Measurements from ENCODE around the gene MBNL1. TPM values are rescaled to one million over a fixed set of nuclear protein-coding genes. Genes with fewer than 3 reads are reported as not detected.

MBNL1 gene
- total and polyA plus RNA-seq, 2 of the 13 experiments (the other 11 are each of a cell fraction or from before 2014, with no cell fraction given) = 27.1 to 55.4 TPM

DNA sequence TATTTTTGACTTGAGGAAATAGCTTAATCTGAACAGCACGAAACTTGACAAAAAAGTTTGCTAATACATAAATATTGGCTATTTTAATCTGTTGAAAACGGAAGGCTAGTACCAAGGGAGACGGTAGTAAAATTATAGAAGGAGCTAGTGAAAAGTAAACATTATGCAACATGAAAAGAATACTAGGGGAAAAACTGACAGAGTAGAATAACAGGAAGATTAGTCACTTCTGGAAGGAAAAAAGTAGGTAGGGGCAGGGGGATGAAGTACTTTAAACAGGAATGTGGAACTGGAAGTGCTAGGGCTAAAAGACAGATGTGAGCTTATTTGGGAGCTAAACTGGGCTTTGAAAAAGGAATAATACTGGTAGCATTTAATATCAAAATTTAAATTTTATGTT is 60.1 kb downstream of the MBNL1 start:
- in situ Hi-C loops (cut with HindIII; ENCODE audit: extremely low pct_ligation_motif_present, low pct_unique_long_range_greater_than_20kb) = no loop called here
- intact Hi-C loops (cut with micrococcal nuclease; ENCODE audit: unreplicated experiment) = loop anchor here (5.0 kb wide), 2 partner anchors 53 to 82 kb away; no protein-coding TSS in a partner anchor
- H3K4me2 ChIP-seq (ENCODE audit: low read depth, low read length) = peak overlapping the region; percentile 32
- no peak for FAIRE-seq
- no peaks in the 10 kb centered on the region for H3K36me3 ChIP-seq (replicated peaks in 1 of 2; ENCODE audit: control insufficient read depth in 1 of 2, insufficient read depth in 2 of 2, low read length in 2 of 2)
- no peaks in the 10 kb centered on the region for H3K9me3 ChIP-seq (ENCODE audit: low read length)
- POLR2A ChIA-PET = interaction anchor here (1.0 to 1.5 kb wide), 2 partner anchors 30 to 60 kb away, joined by 3 to 8 read pairs; partner anchors contain the start of gene MBNL1
- no peak overlapping the region for H2AFZ ChIP-seq (ENCODE audit: low read length)
- CTCF ChIA-PET (ENCODE audit: low intra/inter-chr PET ratio, low total read pairs) = no interaction called here
- peak overlapping the region; percentile 58 for H3K27ac ChIP-seq (ENCODE audit: extremely low read length, insufficient read depth, low read length)
- H4K20me1 ChIP-seq (ENCODE audit: insufficient read depth, low read length) = no peaks in the 10 kb centered on the region
- H3K4me1 ChIP-seq (ENCODE audit: insufficient read depth, low read length) = peaks cover 31% of the 10 kb centered on the region
- no TSS peak for BruUV-seq (replicated peaks)
- peak overlapping the region in 1 of 3 experiments; percentile 6; a peak in 1 of 6 replicates for H3K4me3 ChIP-seq (replicated peaks in 1 of 3; ENCODE audit: insufficient read depth in 1 of 3, low read depth in 2 of 3, low read length in 3 of 3)
- ATAC-seq = peak; percentile 73
- peaks cover 67% of the 10 kb centered on the region for H3K79me2 ChIP-seq (ENCODE audit: insufficient read depth, low read length)
- no peaks in the 10 kb centered on the region for H3K27me3 ChIP-seq (ENCODE audit: control insufficient read depth in 1 of 2, insufficient read depth in 2 of 2, low read length in 2 of 2)
- peak; percentile 78 for DNase-seq (ENCODE audit: low spot score)
- WGBS (ENCODE audit: low lambda C conversion rate) = 14% methylated on average over 3 of the region's 3 CpGs
- no peak overlapping the region for H3K9ac ChIP-seq (ENCODE audit: insufficient read depth, low read depth, low read length)
- no peak for TF ChIP-seq KDM5A (IDR thresholded peaks at IDR 0.05; ENCODE audit: borderline replicate concordance, low read length)
- no peak for TF ChIP-seq SIN3A (IDR thresholded peaks at IDR 0.05; ENCODE audit: borderline replicate concordance, low read depth, low read length)
- no peak for TF ChIP-seq ZNF136 (CRISPR knock-in tag; IDR thresholded peaks at IDR 0.05; ENCODE audit: low read depth)
- no peak for TF ChIP-seq SP4 (CRISPR knock-in tag; IDR thresholded peaks at IDR 0.05)
- TF ChIP-seq BRD4 (CRISPR knock-in tag; IDR thresholded peaks at IDR 0.05) = no peak
- no peak for TF ChIP-seq ZNF576 (CRISPR knock-in tag; IDR thresholded peaks at IDR 0.05)
- TF ChIP-seq FOXA3 (CRISPR knock-in tag; IDR thresholded peaks at IDR 0.05) = peak; percentile 84
- TF ChIP-seq ATAD3A (CRISPR knock-in tag; IDR thresholded peaks at IDR 0.05) = no peak
- no peak for TF ChIP-seq ZNF160 (CRISPR knock-in tag; IDR thresholded peaks at IDR 0.05)
- TF ChIP-seq, protein P1, sequence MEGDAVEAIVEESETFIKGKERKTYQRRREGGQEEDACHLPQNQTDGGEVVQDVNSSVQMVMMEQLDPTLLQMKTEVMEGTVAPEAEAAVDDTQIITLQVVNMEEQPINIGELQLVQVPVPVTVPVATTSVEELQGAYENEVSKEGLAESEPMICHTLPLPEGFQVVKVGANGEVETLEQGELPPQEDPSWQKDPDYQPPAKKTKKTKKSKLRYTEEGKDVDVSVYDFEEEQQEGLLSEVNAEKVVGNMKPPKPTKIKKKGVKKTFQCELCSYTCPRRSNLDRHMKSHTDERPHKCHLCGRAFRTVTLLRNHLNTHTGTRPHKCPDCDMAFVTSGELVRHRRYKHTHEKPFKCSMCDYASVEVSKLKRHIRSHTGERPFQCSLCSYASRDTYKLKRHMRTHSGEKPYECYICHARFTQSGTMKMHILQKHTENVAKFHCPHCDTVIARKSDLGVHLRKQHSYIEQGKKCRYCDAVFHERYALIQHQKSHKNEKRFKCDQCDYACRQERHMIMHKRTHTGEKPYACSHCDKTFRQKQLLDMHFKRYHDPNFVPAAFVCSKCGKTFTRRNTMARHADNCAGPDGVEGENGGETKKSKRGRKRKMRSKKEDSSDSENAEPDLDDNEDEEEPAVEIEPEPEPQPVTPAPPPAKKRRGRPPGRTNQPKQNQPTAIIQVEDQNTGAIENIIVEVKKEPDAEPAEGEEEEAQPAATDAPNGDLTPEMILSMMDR (CRISPR knock-in tag; IDR thresholded peaks at IDR 0.05) = no peak
- TF ChIP-seq TMF1 (CRISPR knock-in tag; IDR thresholded peaks at IDR 0.05; ENCODE audit: low read depth) = no peak
- no peak for TF ChIP-seq ZNF20 (CRISPR knock-in tag; IDR thresholded peaks at IDR 0.05)
- no peak for TF ChIP-seq ZNF580 (CRISPR knock-in tag; IDR thresholded peaks at IDR 0.05; ENCODE audit: borderline replicate concordance, low read depth)
- TF ChIP-seq NFATC3 (CRISPR knock-in tag; IDR thresholded peaks at IDR 0.05) = no peak
- TF ChIP-seq MYC (CRISPR knock-in tag; IDR thresholded peaks at IDR 0.05; ENCODE audit: borderline replicate concordance) = no peak
- TF ChIP-seq RBM39 (IDR thresholded peaks at IDR 0.05; ENCODE audit: low read depth, low read length, poor library complexity, severe bottlenecking) = no peak
- no peak for TF ChIP-seq PATZ1 (CRISPR knock-in tag; IDR thresholded peaks at IDR 0.05)
- TF ChIP-seq, protein P2, sequence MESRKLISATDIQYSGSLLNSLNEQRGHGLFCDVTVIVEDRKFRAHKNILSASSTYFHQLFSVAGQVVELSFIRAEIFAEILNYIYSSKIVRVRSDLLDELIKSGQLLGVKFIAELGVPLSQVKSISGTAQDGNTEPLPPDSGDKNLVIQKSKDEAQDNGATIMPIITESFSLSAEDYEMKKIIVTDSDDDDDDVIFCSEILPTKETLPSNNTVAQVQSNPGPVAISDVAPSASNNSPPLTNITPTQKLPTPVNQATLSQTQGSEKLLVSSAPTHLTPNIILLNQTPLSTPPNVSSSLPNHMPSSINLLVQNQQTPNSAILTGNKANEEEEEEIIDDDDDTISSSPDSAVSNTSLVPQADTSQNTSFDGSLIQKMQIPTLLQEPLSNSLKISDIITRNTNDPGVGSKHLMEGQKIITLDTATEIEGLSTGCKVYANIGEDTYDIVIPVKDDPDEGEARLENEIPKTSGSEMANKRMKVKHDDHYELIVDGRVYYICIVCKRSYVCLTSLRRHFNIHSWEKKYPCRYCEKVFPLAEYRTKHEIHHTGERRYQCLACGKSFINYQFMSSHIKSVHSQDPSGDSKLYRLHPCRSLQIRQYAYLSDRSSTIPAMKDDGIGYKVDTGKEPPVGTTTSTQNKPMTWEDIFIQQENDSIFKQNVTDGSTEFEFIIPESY (CRISPR knock-in tag; IDR thresholded peaks at IDR 0.05) = no peak
- peak; percentile 63 for TF ChIP-seq POGZ (CRISPR knock-in tag; IDR thresholded peaks at IDR 0.05)
- TF ChIP-seq ARNT2 (CRISPR knock-in tag; IDR thresholded peaks at IDR 0.05; ENCODE audit: low read depth) = no peak
